A673 (cell line): ENCODE results near the gene ITGAV.

Experiments
- CTCF ChIP-seq: fragments of 300-800, 200-600 bp; sonication (generic); conservative IDR thresholded peaks from 2 replicates; pipeline ENCODE4 v1.5.1; 2017; ENCODE audit warnings: low read depth, mild to moderate bottlenecking, antibody characterized with exemption, low read length, moderate library complexity, mixed read lengths
- EZH2 ChIP-seq: fragments of 200-600 bp; sonication (generic); IDR thresholded peaks from 2 replicates; pipeline ENCODE4 v1.6.1; 2017; ENCODE audit warnings: borderline replicate concordance, low read depth, mild to moderate bottlenecking, mixed read lengths, antibody characterized with exemption, low read length; ENCODE audit not compliant: poor library complexity, severe bottlenecking

DNA sequence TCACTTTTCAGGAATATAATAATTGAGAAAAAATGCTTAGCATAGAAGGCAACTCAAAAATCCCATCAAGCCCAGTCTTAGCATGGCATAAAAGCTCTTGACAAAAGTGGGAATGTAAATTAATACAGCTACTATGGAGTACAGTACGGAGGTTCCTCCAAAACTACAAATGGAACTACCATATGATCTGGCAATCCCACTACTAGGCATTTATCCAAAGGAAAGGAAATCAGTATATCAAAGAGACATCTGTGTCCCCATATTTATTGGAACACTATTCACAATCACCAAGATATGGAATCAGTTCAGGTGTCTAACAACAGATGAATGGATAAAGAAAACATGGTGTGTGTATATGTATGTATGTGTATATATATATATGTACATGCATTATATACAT, 28.8 kb downstream of the ITGAV start:
- TF ChIP-seq CTCF, result no peak
- no peak for TF ChIP-seq EZH2
